SKM-1 (cell line): ENCODE data around the gene EDNRA.

Experiments used
- DNase-seq: peaks from one replicate; lab custom pipeline; 2025; ENCODE audit not compliant: unreplicated experiment; lab: John Stamatoyannopoulos, UW

Gene EDNRA

GRCh38 chr4:147586637-147587036 lies 105.7 kb downstream of the EDNRA start:
- no peak for DNase-seq

- DNase-seq = no peak
Observed at GRCh38 chr4:147587041-147587440, 106.1 kb downstream of the EDNRA start.

DNA sequence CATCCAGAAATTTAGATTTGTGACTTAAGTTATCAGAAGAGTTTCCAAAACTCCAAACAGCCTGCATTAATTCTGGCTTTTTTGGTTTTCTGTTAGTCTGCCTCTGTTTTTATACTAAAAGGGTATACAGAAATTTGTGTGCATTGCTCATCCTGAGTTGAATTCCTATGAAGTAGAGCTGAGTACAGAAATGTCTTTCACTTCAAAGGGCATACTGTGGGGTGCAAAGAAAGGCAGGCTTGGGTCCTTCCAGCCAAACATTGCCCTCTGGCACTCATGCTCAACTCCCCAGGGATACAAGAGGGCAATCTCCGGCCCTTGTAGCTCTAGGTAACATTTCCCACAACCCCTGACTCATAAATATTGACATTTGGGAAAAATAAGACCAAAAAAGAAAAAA lies 108.7 kb downstream of the EDNRA start:
- no peak for DNase-seq

DNA sequence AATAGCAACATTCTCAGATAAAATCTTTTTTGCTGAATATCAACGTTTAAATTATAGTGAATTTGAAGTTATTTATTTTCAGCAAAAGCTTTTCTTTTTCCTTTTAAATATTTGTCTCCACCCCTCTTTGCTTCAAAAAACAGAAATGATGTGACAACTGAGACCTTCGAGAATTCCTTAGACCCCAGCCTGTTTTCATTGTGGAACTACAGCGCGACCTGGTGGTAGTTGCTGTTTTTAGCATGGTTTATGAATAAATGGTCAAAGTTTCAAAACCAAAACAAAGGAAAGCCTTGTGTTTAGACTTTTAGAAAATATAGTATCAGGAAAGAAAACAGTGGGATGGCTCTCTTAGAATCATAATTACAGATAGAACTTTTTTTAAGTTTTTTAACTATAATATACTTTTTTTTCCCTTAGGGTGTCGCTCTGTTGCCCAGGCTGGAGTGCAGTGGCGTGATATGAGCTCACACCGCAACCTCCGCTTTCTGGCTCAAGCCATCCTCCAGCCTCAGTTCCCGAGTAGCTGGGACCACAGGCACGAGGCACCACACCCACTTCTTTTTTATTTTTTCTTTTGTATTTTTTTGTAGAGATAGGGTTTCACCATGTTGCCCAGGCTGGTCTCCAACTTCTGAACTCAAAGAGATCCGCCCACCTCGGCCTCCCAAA lies 109.5 kb downstream of the EDNRA start:
- peak; percentile 10 for DNase-seq

- no peak for DNase-seq
Observed at GRCh38 chr4:147591106-147591505, 110.2 kb downstream of the EDNRA start.

DNA sequence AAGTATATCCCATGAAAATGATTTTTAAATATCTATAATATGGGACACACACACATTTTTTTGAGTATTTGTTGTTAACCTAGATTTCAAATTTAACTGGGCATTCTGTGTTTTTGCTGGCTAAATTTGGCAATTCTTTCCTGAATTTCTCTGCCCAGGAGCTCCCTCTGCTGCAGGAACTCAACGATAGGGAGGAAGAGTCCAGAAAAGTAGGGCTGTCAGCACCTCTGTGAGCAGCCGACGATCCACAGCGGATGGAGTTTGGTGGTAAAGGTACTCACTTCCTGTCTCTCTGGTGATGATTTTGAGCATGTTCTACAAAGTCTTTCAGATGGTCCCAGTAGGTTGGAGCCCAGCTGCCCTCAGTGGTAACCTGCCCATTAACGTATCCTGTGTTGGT lies 113.2 kb downstream of the EDNRA start:
- DNase-seq = no peak
